GM23338 (cell line): ENCODE measurements around the gene ALDH1A1. TPM values are rescaled to one million over a fixed set of nuclear protein-coding genes. Genes with fewer than 3 reads are reported as not detected.

Source experiments
- ATAC-seq: fragments of 200-7000 bp; cut with Tn5 transposase; 3 replicates; pipeline ENCODE4 v1.9.1; 2020
- DNase-seq: peaks from one replicate; pipeline ENCODE4 v3.0.0-alpha.2; 2015; ENCODE audit warnings: low spot score
- H2AFZ ChIP-seq: fragments of 200-600 bp; sonication (generic); 2 replicates; pipeline ENCODE4 v1.8.0; 2016; ENCODE audit warnings: antibody characterized with exemption, mild to moderate bottlenecking, moderate library complexity
- H3F3A ChIP-seq: fragments of 200-600 bp; sonication (generic); replicated peaks from 2 replicates; pipeline ENCODE4 v1.8.0; 2017; ENCODE audit warnings: antibody characterized with exemption, mixed run types, low read depth
- H3K27ac ChIP-seq: fragments of 200-600 bp; sonication (generic); 2 replicates; pipeline ENCODE4 v1.6.1; 2016; ENCODE audit warnings: low read depth
- H3K27me3 ChIP-seq: fragments of 200-600 bp; sonication (generic); 2 replicates; pipeline ENCODE4 v1.8.0; 2016; ENCODE audit warnings: mild to moderate bottlenecking, mixed run types, moderate library complexity; ENCODE audit not compliant: insufficient read depth
- H3K36me3 ChIP-seq: fragments of 200-600 bp; sonication (generic); 2 replicates; pipeline ENCODE4 v1.8.0; 2016; ENCODE audit warnings: mild to moderate bottlenecking; ENCODE audit not compliant: insufficient read depth
- H3K4me1 ChIP-seq: fragments of 200-600 bp; sonication (generic); 2 replicates; pipeline ENCODE4 v1.8.0; 2016; ENCODE audit warnings: mild to moderate bottlenecking, moderate library complexity; ENCODE audit not compliant: insufficient read depth
- H3K4me2 ChIP-seq: fragments of 200-600 bp; sonication (generic); 2 replicates; pipeline ENCODE4 v1.7.1; 2017; ENCODE audit warnings: mixed run types
- H3K4me3 ChIP-seq: fragments of 200-600 bp; sonication (generic); 2 replicates; pipeline ENCODE4 v1.6.1; 2016; ENCODE audit warnings: mixed run types
- H3K79me2 ChIP-seq: fragments of 200-600 bp; sonication (generic); replicated peaks from 2 replicates; pipeline ENCODE4 v1.8.0; 2017; ENCODE audit warnings: mild to moderate bottlenecking; ENCODE audit not compliant: insufficient read depth
- H3K9me2 ChIP-seq: fragments of 200-600 bp; sonication (generic); 2 replicates; pipeline ENCODE4 v1.8.0; 2017; ENCODE audit not compliant: insufficient read depth
- H4K20me1 ChIP-seq: fragments of 200-600 bp; sonication (generic); replicated peaks from 2 replicates; pipeline ENCODE4 v1.8.0; 2017; ENCODE audit warnings: mild to moderate bottlenecking; ENCODE audit not compliant: insufficient read depth
- H3K27ac Mint-ChIP-seq: 2 replicates; pipeline ENCODE4 v1.8.0; 2020; ENCODE audit warnings: inconsistent platforms, mild to moderate bottlenecking, moderate library complexity, mixed read lengths
- H3K27me3 Mint-ChIP-seq: 3 replicates; pipeline ENCODE4 v1.8.0; 2022; ENCODE audit warnings: low read depth, mild to moderate bottlenecking, moderate library complexity, mixed read lengths, inconsistent platforms; ENCODE audit not compliant: insufficient read depth, poor library complexity
- H3K36me3 Mint-ChIP-seq: 3 replicates; pipeline ENCODE4 v1.8.0; 2021; ENCODE audit warnings: low read depth, mild to moderate bottlenecking, inconsistent platforms, moderate library complexity, mixed read lengths
- H3K4me1 Mint-ChIP-seq: 3 replicates; pipeline ENCODE4 v1.8.0; 2020; ENCODE audit warnings: mild to moderate bottlenecking, inconsistent platforms, mixed read lengths
- H3K4me3 Mint-ChIP-seq: 3 replicates; pipeline ENCODE4 v1.8.0; 2021; ENCODE audit warnings: moderate library complexity, mild to moderate bottlenecking, inconsistent platforms, mixed read lengths
- H3K9me3 Mint-ChIP-seq: 3 replicates; pipeline ENCODE4 v1.8.0; 2020; ENCODE audit warnings: moderate library complexity, mild to moderate bottlenecking, inconsistent platforms, mixed read lengths
- CREB1 ChIP-seq: fragments of 250-450 bp; sonication (Bioruptor Pico); IDR thresholded peaks from 2 replicates; pipeline ENCODE4 v1.5.0; 2020; ENCODE audit warnings: low read depth, mild to moderate bottlenecking, moderate library complexity
- EZH2 ChIP-seq: fragments of 200-600 bp; sonication (generic); IDR thresholded peaks from one replicate; pipeline ENCODE4 v1.8.0; 2017; ENCODE audit warnings: antibody characterized with exemption, mild to moderate bottlenecking, low read depth; ENCODE audit not compliant: unreplicated experiment
- EZH2phosphoT487 ChIP-seq: fragments of 200-600 bp; sonication (generic); IDR thresholded peaks from one replicate; pipeline ENCODE4 v1.8.1; 2018; ENCODE audit warnings: antibody characterized with exemption; ENCODE audit not compliant: unreplicated experiment
- JUNB ChIP-seq: IDR thresholded peaks from one replicate; pipeline ENCODE4 v1.6.1; 2016; ENCODE audit warnings: antibody characterized with exemption; ENCODE audit not compliant: unreplicated experiment
- NANOG ChIP-seq: IDR thresholded peaks from 2 replicates; pipeline ENCODE4 v1.6.1; 2016; ENCODE audit warnings: antibody characterized with exemption, borderline replicate concordance
- POLR2AphosphoS5 ChIP-seq: IDR thresholded peaks from 2 replicates; pipeline ENCODE4 v1.6.1; 2016; ENCODE audit warnings: antibody characterized with exemption, low read depth
- STAT1 ChIP-seq: IDR thresholded peaks from one replicate; pipeline ENCODE4 v1.6.1; 2016; ENCODE audit warnings: antibody characterized with exemption; ENCODE audit not compliant: unreplicated experiment
- ZNF114 ChIP-seq: fragments of 250-450 bp; sonication (Bioruptor Pico); IDR thresholded peaks from 2 replicates; pipeline ENCODE4 v1.5.0; 2020; ENCODE audit warnings: mild to moderate bottlenecking, moderate library complexity
- ZNF331 ChIP-seq: fragments of 250-450 bp; sonication (Bioruptor Pico); IDR thresholded peaks from 2 replicates; pipeline ENCODE4 v1.5.0; 2020; ENCODE audit warnings: low read depth, mild to moderate bottlenecking, moderate library complexity
- polyA plus RNA-seq: library from polyadenylated mRNA; unstranded; fragments of >200 nt; fragmentation: Nextera tagmentation; extraction: Ambion mirVana; gene quantifications from 2 replicates; pipeline ENCODE4 v1.2.1, GENCODE V29; 2016
- total RNA-seq: library from RNA; depleted of rRNA; stranded (reverse); fragments of >200 nt; shearing (Covaris generic); gene quantifications from 2 replicates; pipeline ENCODE4 v1.2.3, GENCODE V29; 2014
- TF ChIP-seq, protein P1 (sequence below), 2 experiments: fragments of 200-600 bp in 1 of 2; sonication (generic) in 1 of 2; conservative IDR thresholded peaks; 2 replicates each; pipeline versions ENCODE4 v1.5.1 to v1.6.1; 2016 to 2017; ENCODE audit warnings: antibody characterized with exemption in 2 of 2, low read depth in 2 of 2, mild to moderate bottlenecking in 2 of 2, moderate library complexity in 1 of 2
- TF ChIP-seq, protein P2 (sequence below): IDR thresholded peaks from one replicate; pipeline ENCODE4 v1.6.1; 2018; ENCODE audit warnings: antibody characterized with exemption; ENCODE audit not compliant: unreplicated experiment
- TF ChIP-seq, protein P3 (sequence below): IDR thresholded peaks from 2 replicates; pipeline ENCODE4 v1.6.1; 2016; ENCODE audit warnings: antibody characterized with exemption
- TF ChIP-seq, protein P4 (sequence below): fragments of 250-450 bp; sonication (Bioruptor Pico); IDR thresholded peaks from 2 replicates; pipeline ENCODE4 v1.5.0; 2020; ENCODE audit warnings: mild to moderate bottlenecking, moderate library complexity

ALDH1A1 gene
- total and polyA plus RNA-seq, 2 experiments from 2014 or later = 2.1 to 3.4 TPM

- Histone ChIP-seq H3K4me2 (no peak overlapping the region), H3F3A (no peaks in the 10 kb centered on the region), H3K27me3 (no peaks in the 10 kb centered on the region), H3K9me2 (no peaks in the 10 kb centered on the region), H3K36me3 (no peaks in the 10 kb centered on the region), H3K4me3 (no peak overlapping the region), H3K79me2 (no peaks in the 10 kb centered on the region), H2AFZ (no peak overlapping the region), H3K27ac (no peak overlapping the region), H4K20me1 (no peaks in the 10 kb centered on the region; the same call in 1 of the 2 replicates), H3K4me1 (peaks cover 7% of the 10 kb centered on the region; the same call in 1 of the 2 replicates)
- no peak overlapping the region for H3K4me3 Mint-ChIP-seq
- ATAC-seq (peak; percentile 26; the same call in 2 of the 3 replicates), DNase-seq (no peak)
- no peak for TF ChIP-seq ZNF331 (CRISPR knock-in tag)
- TF ChIP-seq, protein P1, sequence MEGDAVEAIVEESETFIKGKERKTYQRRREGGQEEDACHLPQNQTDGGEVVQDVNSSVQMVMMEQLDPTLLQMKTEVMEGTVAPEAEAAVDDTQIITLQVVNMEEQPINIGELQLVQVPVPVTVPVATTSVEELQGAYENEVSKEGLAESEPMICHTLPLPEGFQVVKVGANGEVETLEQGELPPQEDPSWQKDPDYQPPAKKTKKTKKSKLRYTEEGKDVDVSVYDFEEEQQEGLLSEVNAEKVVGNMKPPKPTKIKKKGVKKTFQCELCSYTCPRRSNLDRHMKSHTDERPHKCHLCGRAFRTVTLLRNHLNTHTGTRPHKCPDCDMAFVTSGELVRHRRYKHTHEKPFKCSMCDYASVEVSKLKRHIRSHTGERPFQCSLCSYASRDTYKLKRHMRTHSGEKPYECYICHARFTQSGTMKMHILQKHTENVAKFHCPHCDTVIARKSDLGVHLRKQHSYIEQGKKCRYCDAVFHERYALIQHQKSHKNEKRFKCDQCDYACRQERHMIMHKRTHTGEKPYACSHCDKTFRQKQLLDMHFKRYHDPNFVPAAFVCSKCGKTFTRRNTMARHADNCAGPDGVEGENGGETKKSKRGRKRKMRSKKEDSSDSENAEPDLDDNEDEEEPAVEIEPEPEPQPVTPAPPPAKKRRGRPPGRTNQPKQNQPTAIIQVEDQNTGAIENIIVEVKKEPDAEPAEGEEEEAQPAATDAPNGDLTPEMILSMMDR (conservative IDR thresholded peaks at IDR 0.05; ENCODE audit: low read depth in 2 of 2) = no peak
- TF ChIP-seq EZH2 = no peak
- no peak for TF ChIP-seq NANOG
- no peak for TF ChIP-seq JUNB
- TF ChIP-seq POLR2AphosphoS5 = no peak
- no peak for TF ChIP-seq CREB1 (CRISPR knock-in tag)
- no peak for TF ChIP-seq EZH2phosphoT487
- TF ChIP-seq STAT1 = no peak
- no peak for TF ChIP-seq ZNF114 (CRISPR knock-in tag)
- TF ChIP-seq, protein P2, sequence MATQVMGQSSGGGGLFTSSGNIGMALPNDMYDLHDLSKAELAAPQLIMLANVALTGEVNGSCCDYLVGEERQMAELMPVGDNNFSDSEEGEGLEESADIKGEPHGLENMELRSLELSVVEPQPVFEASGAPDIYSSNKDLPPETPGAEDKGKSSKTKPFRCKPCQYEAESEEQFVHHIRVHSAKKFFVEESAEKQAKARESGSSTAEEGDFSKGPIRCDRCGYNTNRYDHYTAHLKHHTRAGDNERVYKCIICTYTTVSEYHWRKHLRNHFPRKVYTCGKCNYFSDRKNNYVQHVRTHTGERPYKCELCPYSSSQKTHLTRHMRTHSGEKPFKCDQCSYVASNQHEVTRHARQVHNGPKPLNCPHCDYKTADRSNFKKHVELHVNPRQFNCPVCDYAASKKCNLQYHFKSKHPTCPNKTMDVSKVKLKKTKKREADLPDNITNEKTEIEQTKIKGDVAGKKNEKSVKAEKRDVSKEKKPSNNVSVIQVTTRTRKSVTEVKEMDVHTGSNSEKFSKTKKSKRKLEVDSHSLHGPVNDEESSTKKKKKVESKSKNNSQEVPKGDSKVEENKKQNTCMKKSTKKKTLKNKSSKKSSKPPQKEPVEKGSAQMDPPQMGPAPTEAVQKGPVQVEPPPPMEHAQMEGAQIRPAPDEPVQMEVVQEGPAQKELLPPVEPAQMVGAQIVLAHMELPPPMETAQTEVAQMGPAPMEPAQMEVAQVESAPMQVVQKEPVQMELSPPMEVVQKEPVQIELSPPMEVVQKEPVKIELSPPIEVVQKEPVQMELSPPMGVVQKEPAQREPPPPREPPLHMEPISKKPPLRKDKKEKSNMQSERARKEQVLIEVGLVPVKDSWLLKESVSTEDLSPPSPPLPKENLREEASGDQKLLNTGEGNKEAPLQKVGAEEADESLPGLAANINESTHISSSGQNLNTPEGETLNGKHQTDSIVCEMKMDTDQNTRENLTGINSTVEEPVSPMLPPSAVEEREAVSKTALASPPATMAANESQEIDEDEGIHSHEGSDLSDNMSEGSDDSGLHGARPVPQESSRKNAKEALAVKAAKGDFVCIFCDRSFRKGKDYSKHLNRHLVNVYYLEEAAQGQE = no peak
- TF ChIP-seq, protein P3, sequence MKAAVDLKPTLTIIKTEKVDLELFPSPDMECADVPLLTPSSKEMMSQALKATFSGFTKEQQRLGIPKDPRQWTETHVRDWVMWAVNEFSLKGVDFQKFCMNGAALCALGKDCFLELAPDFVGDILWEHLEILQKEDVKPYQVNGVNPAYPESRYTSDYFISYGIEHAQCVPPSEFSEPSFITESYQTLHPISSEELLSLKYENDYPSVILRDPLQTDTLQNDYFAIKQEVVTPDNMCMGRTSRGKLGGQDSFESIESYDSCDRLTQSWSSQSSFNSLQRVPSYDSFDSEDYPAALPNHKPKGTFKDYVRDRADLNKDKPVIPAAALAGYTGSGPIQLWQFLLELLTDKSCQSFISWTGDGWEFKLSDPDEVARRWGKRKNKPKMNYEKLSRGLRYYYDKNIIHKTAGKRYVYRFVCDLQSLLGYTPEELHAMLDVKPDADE = no peak
- TF ChIP-seq, protein P4, sequence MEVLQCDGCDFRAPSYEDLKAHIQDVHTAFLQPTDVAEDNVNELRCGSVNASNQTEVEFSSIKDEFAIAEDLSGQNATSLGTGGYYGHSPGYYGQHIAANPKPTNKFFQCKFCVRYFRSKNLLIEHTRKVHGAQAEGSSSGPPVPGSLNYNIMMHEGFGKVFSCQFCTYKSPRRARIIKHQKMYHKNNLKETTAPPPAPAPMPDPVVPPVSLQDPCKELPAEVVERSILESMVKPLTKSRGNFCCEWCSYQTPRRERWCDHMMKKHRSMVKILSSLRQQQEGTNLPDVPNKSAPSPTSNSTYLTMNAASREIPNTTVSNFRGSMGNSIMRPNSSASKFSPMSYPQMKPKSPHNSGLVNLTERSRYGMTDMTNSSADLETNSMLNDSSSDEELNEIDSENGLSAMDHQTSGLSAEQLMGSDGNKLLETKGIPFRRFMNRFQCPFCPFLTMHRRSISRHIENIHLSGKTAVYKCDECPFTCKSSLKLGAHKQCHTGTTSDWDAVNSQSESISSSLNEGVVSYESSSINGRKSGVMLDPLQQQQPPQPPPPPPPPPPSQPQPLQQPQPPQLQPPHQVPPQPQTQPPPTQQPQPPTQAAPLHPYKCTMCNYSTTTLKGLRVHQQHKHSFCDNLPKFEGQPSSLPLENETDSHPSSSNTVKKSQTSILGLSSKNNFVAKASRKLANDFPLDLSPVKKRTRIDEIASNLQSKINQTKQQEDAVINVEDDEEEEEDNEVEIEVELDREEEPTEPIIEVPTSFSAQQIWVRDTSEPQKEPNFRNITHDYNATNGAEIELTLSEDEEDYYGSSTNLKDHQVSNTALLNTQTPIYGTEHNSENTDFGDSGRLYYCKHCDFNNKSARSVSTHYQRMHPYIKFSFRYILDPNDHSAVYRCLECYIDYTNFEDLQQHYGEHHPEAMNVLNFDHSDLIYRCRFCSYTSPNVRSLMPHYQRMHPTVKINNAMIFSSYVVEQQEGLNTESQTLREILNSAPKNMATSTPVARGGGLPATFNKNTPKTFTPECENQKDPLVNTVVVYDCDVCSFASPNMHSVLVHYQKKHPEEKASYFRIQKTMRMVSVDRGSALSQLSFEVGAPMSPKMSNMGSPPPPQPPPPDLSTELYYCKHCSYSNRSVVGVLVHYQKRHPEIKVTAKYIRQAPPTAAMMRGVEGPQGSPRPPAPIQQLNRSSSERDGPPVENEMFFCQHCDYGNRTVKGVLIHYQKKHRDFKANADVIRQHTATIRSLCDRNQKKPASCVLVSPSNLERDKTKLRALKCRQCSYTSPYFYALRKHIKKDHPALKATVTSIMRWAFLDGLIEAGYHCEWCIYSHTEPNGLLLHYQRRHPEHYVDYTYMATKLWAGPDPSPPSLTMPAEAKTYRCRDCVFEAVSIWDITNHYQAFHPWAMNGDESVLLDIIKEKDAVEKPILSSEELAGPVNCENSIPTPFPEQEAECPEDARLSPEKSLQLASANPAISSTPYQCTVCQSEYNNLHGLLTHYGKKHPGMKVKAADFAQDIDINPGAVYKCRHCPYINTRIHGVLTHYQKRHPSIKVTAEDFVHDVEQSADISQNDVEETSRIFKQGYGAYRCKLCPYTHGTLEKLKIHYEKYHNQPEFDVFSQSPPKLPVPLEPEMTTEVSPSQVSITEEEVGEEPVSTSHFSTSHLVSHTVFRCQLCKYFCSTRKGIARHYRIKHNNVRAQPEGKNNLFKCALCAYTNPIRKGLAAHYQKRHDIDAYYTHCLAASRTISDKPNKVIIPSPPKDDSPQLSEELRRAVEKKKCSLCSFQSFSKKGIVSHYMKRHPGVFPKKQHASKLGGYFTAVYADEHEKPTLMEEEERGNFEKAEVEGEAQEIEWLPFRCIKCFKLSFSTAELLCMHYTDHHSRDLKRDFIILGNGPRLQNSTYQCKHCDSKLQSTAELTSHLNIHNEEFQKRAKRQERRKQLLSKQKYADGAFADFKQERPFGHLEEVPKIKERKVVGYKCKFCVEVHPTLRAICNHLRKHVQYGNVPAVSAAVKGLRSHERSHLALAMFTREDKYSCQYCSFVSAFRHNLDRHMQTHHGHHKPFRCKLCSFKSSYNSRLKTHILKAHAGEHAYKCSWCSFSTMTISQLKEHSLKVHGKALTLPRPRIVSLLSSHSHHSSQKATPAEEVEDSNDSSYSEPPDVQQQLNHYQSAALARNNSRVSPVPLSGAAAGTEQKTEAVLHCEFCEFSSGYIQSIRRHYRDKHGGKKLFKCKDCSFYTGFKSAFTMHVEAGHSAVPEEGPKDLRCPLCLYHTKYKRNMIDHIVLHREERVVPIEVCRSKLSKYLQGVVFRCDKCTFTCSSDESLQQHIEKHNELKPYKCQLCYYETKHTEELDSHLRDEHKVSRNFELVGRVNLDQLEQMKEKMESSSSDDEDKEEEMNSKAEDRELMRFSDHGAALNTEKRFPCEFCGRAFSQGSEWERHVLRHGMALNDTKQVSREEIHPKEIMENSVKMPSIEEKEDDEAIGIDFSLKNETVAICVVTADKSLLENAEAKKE = no peak
- no peaks in the 10 kb centered on the region for H3K27me3 Mint-ChIP-seq
- no peaks in the 10 kb centered on the region for H3K9me3 Mint-ChIP-seq
- H3K27ac Mint-ChIP-seq = no peak overlapping the region
- H3K36me3 Mint-ChIP-seq = no peaks in the 10 kb centered on the region
- peaks cover 5% of the 10 kb centered on the region for H3K4me1 Mint-ChIP-seq
Measured at GRCh38 chr9:72977670-72978069, 24.8 kb upstream of the ALDH1A1 start.
